ENCODE measurements around the gene R3HDM2.

- TF ChIP-seq, protein P1, sequence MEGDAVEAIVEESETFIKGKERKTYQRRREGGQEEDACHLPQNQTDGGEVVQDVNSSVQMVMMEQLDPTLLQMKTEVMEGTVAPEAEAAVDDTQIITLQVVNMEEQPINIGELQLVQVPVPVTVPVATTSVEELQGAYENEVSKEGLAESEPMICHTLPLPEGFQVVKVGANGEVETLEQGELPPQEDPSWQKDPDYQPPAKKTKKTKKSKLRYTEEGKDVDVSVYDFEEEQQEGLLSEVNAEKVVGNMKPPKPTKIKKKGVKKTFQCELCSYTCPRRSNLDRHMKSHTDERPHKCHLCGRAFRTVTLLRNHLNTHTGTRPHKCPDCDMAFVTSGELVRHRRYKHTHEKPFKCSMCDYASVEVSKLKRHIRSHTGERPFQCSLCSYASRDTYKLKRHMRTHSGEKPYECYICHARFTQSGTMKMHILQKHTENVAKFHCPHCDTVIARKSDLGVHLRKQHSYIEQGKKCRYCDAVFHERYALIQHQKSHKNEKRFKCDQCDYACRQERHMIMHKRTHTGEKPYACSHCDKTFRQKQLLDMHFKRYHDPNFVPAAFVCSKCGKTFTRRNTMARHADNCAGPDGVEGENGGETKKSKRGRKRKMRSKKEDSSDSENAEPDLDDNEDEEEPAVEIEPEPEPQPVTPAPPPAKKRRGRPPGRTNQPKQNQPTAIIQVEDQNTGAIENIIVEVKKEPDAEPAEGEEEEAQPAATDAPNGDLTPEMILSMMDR (conservative IDR thresholded peaks at IDR 0.05; ENCODE audit: low read depth, low read length) = no peak
- TF ChIP-seq EZH2 (IDR thresholded peaks at IDR 0.05; ENCODE audit: borderline replicate concordance, low read depth, low read length, poor library complexity, severe bottlenecking) = no peak
Measured at GRCh38 chr12:57229046-57229633, 201.7 kb downstream of the R3HDM2 start.

Measured in A673 (cell line).